PC-3 (cell line): ENCODE results near the gene CETN1.

ENCODE experiments used
- EZH2 ChIP-seq: fragments of 300-600 bp; sonication (generic); IDR thresholded peaks from one replicate; pipeline ENCODE4 v1.6.1; 2017; ENCODE audit warnings: antibody characterized with exemption, mild to moderate bottlenecking, low read length; ENCODE audit not compliant: unreplicated experiment
- TF ChIP-seq, protein P1 (sequence below): fragments of 300-600 bp; sonication (generic); conservative IDR thresholded peaks from 2 replicates; pipeline ENCODE4 v1.5.1; 2017; ENCODE audit warnings: antibody characterized with exemption, low read depth, mild to moderate bottlenecking, low read length

DNA sequence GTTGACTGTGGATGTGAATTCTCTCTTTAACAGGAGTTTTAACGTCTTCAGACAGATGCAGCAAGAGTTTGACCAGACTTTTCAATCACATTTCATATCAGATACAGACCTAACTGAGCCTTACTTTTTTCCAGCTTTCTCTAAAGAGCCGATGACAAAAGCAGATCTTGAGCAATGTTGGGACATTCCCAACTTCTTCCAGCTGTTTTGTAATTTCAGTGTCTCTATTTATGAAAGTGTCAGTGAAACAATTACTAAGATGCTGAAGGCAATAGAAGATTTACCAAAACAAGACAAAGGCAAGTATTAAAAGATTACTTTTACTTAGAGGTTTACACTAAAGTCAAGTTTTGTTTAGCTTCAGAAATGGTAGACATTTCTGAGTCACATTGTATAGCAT is 47.1 kb downstream of the CETN1 start:
- TF ChIP-seq, protein P1, sequence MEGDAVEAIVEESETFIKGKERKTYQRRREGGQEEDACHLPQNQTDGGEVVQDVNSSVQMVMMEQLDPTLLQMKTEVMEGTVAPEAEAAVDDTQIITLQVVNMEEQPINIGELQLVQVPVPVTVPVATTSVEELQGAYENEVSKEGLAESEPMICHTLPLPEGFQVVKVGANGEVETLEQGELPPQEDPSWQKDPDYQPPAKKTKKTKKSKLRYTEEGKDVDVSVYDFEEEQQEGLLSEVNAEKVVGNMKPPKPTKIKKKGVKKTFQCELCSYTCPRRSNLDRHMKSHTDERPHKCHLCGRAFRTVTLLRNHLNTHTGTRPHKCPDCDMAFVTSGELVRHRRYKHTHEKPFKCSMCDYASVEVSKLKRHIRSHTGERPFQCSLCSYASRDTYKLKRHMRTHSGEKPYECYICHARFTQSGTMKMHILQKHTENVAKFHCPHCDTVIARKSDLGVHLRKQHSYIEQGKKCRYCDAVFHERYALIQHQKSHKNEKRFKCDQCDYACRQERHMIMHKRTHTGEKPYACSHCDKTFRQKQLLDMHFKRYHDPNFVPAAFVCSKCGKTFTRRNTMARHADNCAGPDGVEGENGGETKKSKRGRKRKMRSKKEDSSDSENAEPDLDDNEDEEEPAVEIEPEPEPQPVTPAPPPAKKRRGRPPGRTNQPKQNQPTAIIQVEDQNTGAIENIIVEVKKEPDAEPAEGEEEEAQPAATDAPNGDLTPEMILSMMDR: no peak
- no peak for TF ChIP-seq EZH2
